Gastrocnemius medialis (tissue), 4 donors: ENCODE data around the gene JMJD1C.

Experiments used
- POLR2A ChIP-seq, 2 donors: fragments of 450-650 bp; IDR thresholded peaks; one replicate each; pipeline ENCODE4 v1.6.1; 2017; ENCODE audit warnings: antibody characterized with exemption in 2 of 2, mild to moderate bottlenecking in 2 of 2, moderate library complexity in 2 of 2
- TF ChIP-seq, protein P1 (sequence below), 5 experiments: fragments of 450-650 bp in 3 of 5; fragments of 200-600 bp in 2 of 5; sonication (generic) in 2 of 5; IDR thresholded peaks in 4 of 5; conservative IDR thresholded peaks in 1 of 5; 1 replicate in 4 of 5; 2 replicates in 1 of 5; pipeline ENCODE4 v1.5.1; 2016 to 2019; ENCODE audit warnings: antibody characterized with exemption in 5 of 5, mild to moderate bottlenecking in 3 of 5, moderate library complexity in 3 of 5

DNA sequence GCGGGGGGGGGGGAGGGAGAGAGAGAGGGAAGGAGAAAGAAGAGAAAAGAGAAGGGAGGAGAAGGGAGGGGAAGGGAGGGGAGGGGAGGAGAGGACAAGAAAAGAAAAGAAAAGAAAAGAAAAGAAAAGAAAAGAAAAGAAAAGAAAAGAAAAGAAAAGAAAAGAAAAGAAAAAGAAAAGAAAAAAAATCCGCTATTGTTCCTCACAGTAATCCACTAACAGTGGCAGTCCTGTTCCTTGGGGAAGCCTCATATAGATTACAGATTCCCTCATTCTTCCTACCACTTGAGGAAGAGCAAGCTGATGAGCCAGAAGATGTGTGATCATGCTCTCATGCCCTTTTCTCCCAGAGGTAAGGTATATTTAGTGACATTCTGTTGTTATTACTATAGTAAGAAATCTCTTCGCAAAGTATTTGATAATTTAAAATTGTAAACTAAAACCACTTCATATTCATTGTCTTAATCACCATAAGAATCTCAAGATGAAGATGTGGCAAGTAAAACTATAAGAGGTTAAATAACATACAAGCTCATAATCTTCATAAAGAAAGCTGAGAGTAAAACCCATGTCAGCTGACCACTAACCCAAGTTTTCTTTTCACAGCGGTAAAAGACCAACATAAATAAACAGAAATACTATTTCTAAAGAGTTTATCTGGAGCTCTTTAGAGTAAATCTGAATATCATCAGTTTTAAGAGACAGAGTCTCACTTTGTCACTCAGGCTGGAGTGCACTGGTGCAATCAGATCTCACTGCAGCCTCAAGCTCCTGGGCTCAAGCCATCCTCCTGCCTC, 128.1 kb downstream of the JMJD1C start:
- TF ChIP-seq, protein P1, sequence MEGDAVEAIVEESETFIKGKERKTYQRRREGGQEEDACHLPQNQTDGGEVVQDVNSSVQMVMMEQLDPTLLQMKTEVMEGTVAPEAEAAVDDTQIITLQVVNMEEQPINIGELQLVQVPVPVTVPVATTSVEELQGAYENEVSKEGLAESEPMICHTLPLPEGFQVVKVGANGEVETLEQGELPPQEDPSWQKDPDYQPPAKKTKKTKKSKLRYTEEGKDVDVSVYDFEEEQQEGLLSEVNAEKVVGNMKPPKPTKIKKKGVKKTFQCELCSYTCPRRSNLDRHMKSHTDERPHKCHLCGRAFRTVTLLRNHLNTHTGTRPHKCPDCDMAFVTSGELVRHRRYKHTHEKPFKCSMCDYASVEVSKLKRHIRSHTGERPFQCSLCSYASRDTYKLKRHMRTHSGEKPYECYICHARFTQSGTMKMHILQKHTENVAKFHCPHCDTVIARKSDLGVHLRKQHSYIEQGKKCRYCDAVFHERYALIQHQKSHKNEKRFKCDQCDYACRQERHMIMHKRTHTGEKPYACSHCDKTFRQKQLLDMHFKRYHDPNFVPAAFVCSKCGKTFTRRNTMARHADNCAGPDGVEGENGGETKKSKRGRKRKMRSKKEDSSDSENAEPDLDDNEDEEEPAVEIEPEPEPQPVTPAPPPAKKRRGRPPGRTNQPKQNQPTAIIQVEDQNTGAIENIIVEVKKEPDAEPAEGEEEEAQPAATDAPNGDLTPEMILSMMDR (IDR thresholded peaks at IDR 0.05 in 4 of 5, conservative IDR thresholded peaks at IDR 0.05 in 1 of 5): no peak
- no peak for TF ChIP-seq POLR2A (IDR thresholded peaks at IDR 0.05)
